IMR-90 (cell line): Measurements from ENCODE around the gene SNRNP25. TPM values are rescaled to one million over a fixed set of nuclear protein-coding genes. Genes with fewer than 3 reads are reported as not detected.

Source experiments
- ATAC-seq: fragments of 200-7000 bp; cut with Tn5 transposase; 2 replicates; pipeline ENCODE4 v1.9.1; 2020; ENCODE audit warnings: low read depth, mild to moderate bottlenecking, moderate library complexity
- BruUV-seq: library from RNA; stranded (reverse); fragments of 400-500 nt; replicated peaks from 2 replicates; lab custom pipeline; 2021; lab: Mats Ljungman, UMichigan
- CTCF ChIA-PET: fragments of 300-600 bp; formaldehyde crosslinking; extraction: SDS; loops from one replicate; lab custom pipeline; 2021; ENCODE audit warnings: antibody characterized with exemption; lab: Yijun Ruan, JAX
- POLR2A ChIA-PET: fragments of 300-600 bp; sonication (Branson Sonifier 250); formaldehyde crosslinking; loops from one replicate; lab custom pipeline; 2022; ENCODE audit warnings: antibody characterized with exemption; ENCODE audit not compliant: unreplicated experiment; lab: Charles Lee
- DNase-seq: peaks from one replicate; pipeline ENCODE4 v3.0.0; 2013
- H2AFZ ChIP-seq: replicated peaks from 2 replicates; pipeline ENCODE3; 2013; ENCODE audit warnings: low read length, mild to moderate bottlenecking; ENCODE audit not compliant: poor library complexity
- H2AK5ac ChIP-seq: 2 replicates; pipeline ENCODE4 v1.6.1; 2013; ENCODE audit warnings: low read depth, low read length, inconsistent platforms
- H2AK9ac ChIP-seq: replicated peaks from 2 replicates; pipeline ENCODE3; 2013; ENCODE audit warnings: mild to moderate bottlenecking, low read depth, low read length, moderate library complexity; ENCODE audit not compliant: poor library complexity
- H2BK120ac ChIP-seq: 2 replicates; pipeline ENCODE4 v1.6.1; 2013; ENCODE audit warnings: low read depth, low read length, inconsistent platforms
- H2BK15ac ChIP-seq: 3 replicates; pipeline ENCODE4 v1.6.1; 2013; ENCODE audit warnings: low read depth, low read length, inconsistent platforms
- H2BK20ac ChIP-seq: 2 replicates; pipeline ENCODE4 v1.6.1; 2013; ENCODE audit warnings: low read depth, mild to moderate bottlenecking, inconsistent platforms, low read length, moderate library complexity
- H2BK5ac ChIP-seq: 2 replicates; pipeline ENCODE4 v1.6.1; 2013; ENCODE audit warnings: mild to moderate bottlenecking, low read depth, low read length, inconsistent platforms; ENCODE audit not compliant: poor library complexity, severe bottlenecking
- H3K14ac ChIP-seq: replicated peaks from 2 replicates; pipeline ENCODE4 v1.6.1; 2013; ENCODE audit warnings: low read depth, low read length, inconsistent platforms
- H3K18ac ChIP-seq: 2 replicates; pipeline ENCODE4 v1.6.1; 2013; ENCODE audit warnings: low read depth, low read length, control low read depth
- H3K23ac ChIP-seq: 2 replicates; pipeline ENCODE4 v1.6.1; 2013; ENCODE audit warnings: low read depth, low read length, inconsistent platforms
- H3K27ac ChIP-seq: 2 replicates; pipeline ENCODE4 v1.5.1; 2013; ENCODE audit warnings: mild to moderate bottlenecking, control low read depth, low read length; ENCODE audit not compliant: insufficient read depth
- H3K27me3 ChIP-seq: 2 replicates; pipeline ENCODE4 v1.6.1; 2013; ENCODE audit warnings: low read length; ENCODE audit not compliant: control insufficient read depth, insufficient read depth
- H3K36me3 ChIP-seq: 2 replicates; pipeline ENCODE4 v1.6.1; 2013; ENCODE audit warnings: low read length, mixed read lengths; ENCODE audit not compliant: control insufficient read depth, insufficient read depth
- H3K4ac ChIP-seq: 2 replicates; pipeline ENCODE4 v1.6.1; 2013; ENCODE audit warnings: low read depth, low read length, inconsistent platforms
- H3K4me1 ChIP-seq: 2 replicates; pipeline ENCODE4 v1.6.1; 2013; ENCODE audit warnings: low read length, mixed read lengths; ENCODE audit not compliant: control insufficient read depth, insufficient read depth
- H3K4me2 ChIP-seq: 2 replicates; pipeline ENCODE4 v1.6.1; 2013; ENCODE audit warnings: low read depth, mild to moderate bottlenecking, control low read depth, low read length, moderate library complexity
- H3K4me3 ChIP-seq: 2 replicates; pipeline ENCODE4 v1.5.1; 2013; ENCODE audit warnings: low read depth, mild to moderate bottlenecking, control low read depth, low read length, moderate library complexity; ENCODE audit not compliant: insufficient read depth
- H3K56ac ChIP-seq: 2 replicates; pipeline ENCODE4 v1.6.1; 2013; ENCODE audit warnings: low read length, inconsistent platforms; ENCODE audit not compliant: insufficient read depth; ENCODE audit errors: extremely low read depth
- H3K79me1 ChIP-seq, 2 experiments: 2 replicates each; pipeline ENCODE4 v1.6.1; 2013; ENCODE audit warnings: low read length in 2 of 2, inconsistent platforms in 1 of 2, low read depth in 1 of 2
- H3K9ac ChIP-seq: 2 replicates; pipeline ENCODE4 v1.6.1; 2013; ENCODE audit warnings: low read depth, low read length, control low read depth
- H3K9me1 ChIP-seq: 2 replicates; pipeline ENCODE4 v1.6.1; 2013; ENCODE audit warnings: low read length, inconsistent platforms; ENCODE audit not compliant: insufficient read depth
- H3K9me3 ChIP-seq: 2 replicates; pipeline ENCODE4 v1.6.1; 2013; ENCODE audit warnings: low read length; ENCODE audit not compliant: control insufficient read depth, insufficient read depth
- H4K20me1 ChIP-seq: 2 replicates; pipeline ENCODE4 v1.6.1; 2013; ENCODE audit warnings: low read length, inconsistent platforms; ENCODE audit not compliant: insufficient read depth
- H4K5ac ChIP-seq: 2 replicates; pipeline ENCODE4 v1.6.1; 2013; ENCODE audit warnings: mild to moderate bottlenecking, low read depth, low read length, control low read depth
- H4K8ac ChIP-seq, 2 experiments: 2 replicates each; pipeline ENCODE4 v1.6.1; 2013; ENCODE audit warnings: low read depth in 2 of 2, low read length in 2 of 2, control low read depth in 1 of 2, inconsistent platforms in 1 of 2
- H4K91ac ChIP-seq: 2 replicates; pipeline ENCODE4 v1.6.1; 2013; ENCODE audit warnings: low read depth, low read length, inconsistent platforms; ENCODE audit not compliant: insufficient read depth
- BHLHE40 ChIP-seq: fragments of 150-350 bp; IDR thresholded peaks from 2 replicates; pipeline ENCODE4 v1.6.1; 2016; ENCODE audit warnings: mild to moderate bottlenecking, low read depth, low read length
- CEBPB ChIP-seq: IDR thresholded peaks from 2 replicates; pipeline ENCODE4 v1.6.1; 2012; ENCODE audit warnings: low read depth, low read length, improper control_type of control experiment
- CHD1 ChIP-seq: IDR thresholded peaks from 2 replicates; pipeline ENCODE4 v1.6.1; 2012; ENCODE audit warnings: low read depth, low read length, improper control_type of control experiment
- CTCF ChIP-seq: conservative IDR thresholded peaks from 2 replicates; pipeline ENCODE4 v1.5.1; 2012; ENCODE audit warnings: mild to moderate bottlenecking, low read depth, low read length, improper control_type of control experiment
- FOS ChIP-seq: fragments of 150-350 bp; IDR thresholded peaks from 2 replicates; pipeline ENCODE4 v1.6.1; 2016; ENCODE audit warnings: low read depth, low read length
- MAFK ChIP-seq: IDR thresholded peaks from 2 replicates; pipeline ENCODE4 v1.6.1; 2012; ENCODE audit warnings: low read depth, low read length, improper control_type of control experiment
- MAZ ChIP-seq: IDR thresholded peaks from 2 replicates; pipeline ENCODE4 v1.6.1; 2012; ENCODE audit warnings: low read depth, mild to moderate bottlenecking, low read length, improper control_type of control experiment, moderate library complexity, borderline replicate concordance
- MXI1 ChIP-seq: IDR thresholded peaks from 2 replicates; pipeline ENCODE4 v1.6.1; 2012; ENCODE audit warnings: low read depth, mild to moderate bottlenecking, low read length, moderate library complexity, borderline replicate concordance
- NFE2L2 ChIP-seq: fragments of 150-350 bp; IDR thresholded peaks from 2 replicates; pipeline ENCODE4 v1.6.1; 2016; ENCODE audit warnings: low read depth, mild to moderate bottlenecking, low read length
- POLR2A ChIP-seq: IDR thresholded peaks from 2 replicates; pipeline ENCODE4 v1.6.1; 2012; ENCODE audit warnings: mild to moderate bottlenecking, low read depth, low read length
- RAD21 ChIP-seq: IDR thresholded peaks from 2 replicates; pipeline ENCODE4 v1.6.1; 2012; ENCODE audit warnings: low read length, improper control_type of control experiment
- RCOR1 ChIP-seq: IDR thresholded peaks from 2 replicates; pipeline ENCODE4 v1.6.1; 2012; ENCODE audit warnings: mild to moderate bottlenecking, low read length, improper control_type of control experiment; ENCODE audit not compliant: insufficient replicate concordance
- RFX5 ChIP-seq: IDR thresholded peaks from 2 replicates; pipeline ENCODE4 v1.8.0; 2012; ENCODE audit warnings: low read depth, mild to moderate bottlenecking, low read length, moderate library complexity
- USF2 ChIP-seq: fragments of 150-350 bp; IDR thresholded peaks from 2 replicates; pipeline ENCODE4 v1.6.1; 2017; ENCODE audit warnings: mild to moderate bottlenecking, antibody characterized with exemption, low read length, low read depth
- WGBS, 2 experiments: methylation state at CpG; one replicate each; pipeline versions ENCODE4 v1.1.5 to v1.1.7; 2013; ENCODE audit warnings: missing lambda C conversion rate in 2 of 2; ENCODE audit not compliant: insufficient read length in 1 of 2; ENCODE audit errors: extremely low coverage in 2 of 2; 5-methylcytosine and 5-hydroxymethylcytosine counted together
- dilution Hi-C: fragments of 300-500 bp; cut with HindIII; formaldehyde crosslinking; loops from one replicate; pipeline ENCODE4 v1.14.3; 2018; ENCODE audit warnings: low sequenced_read_pairs; ENCODE audit not compliant: unreplicated experiment
- in situ Hi-C: fragments of 300-500 bp; cut with MboI; formaldehyde crosslinking; loops from 3 replicates; pipeline ENCODE4 v1.14.3; 2019; ENCODE audit warnings: low sequenced_read_pairs, inconsistent platforms, mixed read lengths
- intact Hi-C: fragments of 100-400 bp; cut with micrococcal nuclease; formaldehyde crosslinking; loops from 2 replicates; pipeline ENCODE4 v1.10.0; 2022
- polyA plus RNA-seq, 3 experiments: library from polyadenylated mRNA; depleted of rRNA; stranded (reverse); fragments of >200 nt; gene quantifications; 2 replicates each; pipeline ENCODE4 v1.2.3, GENCODE V29; 2012; ENCODE audit warnings: low replicate concordance in 1 of 3
- total RNA-seq: library from RNA; depleted of rRNA; stranded (reverse); fragments of >200 nt; gene quantifications from 2 replicates; pipeline ENCODE4 v1.2.3, GENCODE V29; 2012

SNRNP25 gene
- total and polyA plus RNA-seq, 2 of the 4 experiments (the other 2 are of a cell fraction): 67.2 to 88.0 TPM

GRCh38 chr16:45454-45853, 8.2 kb upstream of the SNRNP25 start:
- peaks cover 4% of the 10 kb centered on the region; the same call in 1 of the 2 replicates for H3K9me1 ChIP-seq
- ATAC-seq (peak; percentile 32; the same call in 1 of the 2 replicates), DNase-seq (no peak)
- in situ Hi-C loops (no loop called here), dilution Hi-C loops (no loop called here), intact Hi-C loops (no loop called here)
- no peak overlapping the region for H2BK20ac ChIP-seq
- H4K5ac ChIP-seq: no peak overlapping the region
- no peak overlapping the region for H2BK15ac ChIP-seq
- H3K9ac ChIP-seq: no peak overlapping the region
- no TSS peak for BruUV-seq
- WGBS, 2 experiments: 95% methylated on average over 3 of the region's 5 CpGs; no CpG with 5 or more reads in 1 of the 2 experiments
- no peak overlapping the region for H2AK9ac ChIP-seq
- no peak overlapping the region for H2BK5ac ChIP-seq
- ChIA-PET POLR2A (no interaction called here), CTCF (interaction anchor here (0.6 kb wide), 1 partner anchor 8 kb away, joined by 3 read pairs; the partner anchor contains the start of genes POLR3K and SNRNP25)
- no peak overlapping the region for H3K4ac ChIP-seq
- H4K8ac ChIP-seq: no peak overlapping the region
- H3K18ac ChIP-seq: no peak overlapping the region
- H3K27me3 ChIP-seq: no peaks in the 10 kb centered on the region
- no peak overlapping the region for H2BK120ac ChIP-seq
- no peak overlapping the region for H3K56ac ChIP-seq
- TF ChIP-seq NFE2L2 (no peak), CEBPB (no peak), CTCF (no peak), RAD21 (no peak), RCOR1 (no peak), MAFK (no peak), MXI1 (no peak), CHD1 (no peak), RFX5 (no peak), FOS (no peak), MAZ (no peak), USF2 (no peak), BHLHE40 (no peak), POLR2A (no peak)
- H2AK5ac ChIP-seq: no peak overlapping the region
- no peak overlapping the region for H4K91ac ChIP-seq
- no peak overlapping the region for H3K4me3 ChIP-seq
- H4K20me1 ChIP-seq: peaks cover 3% of the 10 kb centered on the region; the same call in 1 of the 2 replicates
- H2AFZ ChIP-seq: no peak overlapping the region
- no peak overlapping the region for H3K4me2 ChIP-seq
- no peak overlapping the region for H3K14ac ChIP-seq
- H3K79me1 ChIP-seq: peaks cover 10 to 14% of the 10 kb centered on the region in 2 experiments; a peak in 3 of 4 replicates
- H3K23ac ChIP-seq: no peak overlapping the region
- H3K4me1 ChIP-seq: peaks cover 5% of the 10 kb centered on the region; the same call in 1 of the 2 replicates
- H3K9me3 ChIP-seq: no peaks in the 10 kb centered on the region
- H3K36me3 ChIP-seq: peaks cover 16% of the 10 kb centered on the region
- no peak overlapping the region for H3K27ac ChIP-seq
